HEK293 (cell line): Measurements from ENCODE around the gene FAM149B1.

ENCODE experiments used
- ATF2 ChIP-seq: fragments of 450-650 bp; formaldehyde crosslinking; IDR thresholded peaks from 2 replicates; pipeline ENCODE4 v1.5.1; 2016; ENCODE audit warnings: missing biosample characterization, missing genetic modification characterization, low read depth
- GFI1B ChIP-seq: fragments of 450-650 bp; formaldehyde crosslinking; IDR thresholded peaks from 2 replicates; pipeline ENCODE4 v1.5.1; 2016; ENCODE audit warnings: missing biosample characterization, missing genetic modification characterization
- GLI2 ChIP-seq: fragments of 450-650 bp; formaldehyde crosslinking; IDR thresholded peaks from 2 replicates; pipeline ENCODE4; 2017; ENCODE audit warnings: missing biosample characterization, missing genetic modification characterization, low read depth, borderline replicate concordance
- GLIS1 ChIP-seq: fragments of 450-650 bp; formaldehyde crosslinking; IDR thresholded peaks from 2 replicates; pipeline ENCODE4 v1.5.1; 2016; ENCODE audit warnings: missing biosample characterization, missing genetic modification characterization
- KLF17 ChIP-seq: fragments of 450-650 bp; formaldehyde crosslinking; IDR thresholded peaks from 2 replicates; pipeline ENCODE4 v1.5.1; 2016; ENCODE audit warnings: missing biosample characterization, missing genetic modification characterization
- KLF7 ChIP-seq: fragments of 450-650 bp; formaldehyde crosslinking; IDR thresholded peaks from 2 replicates; pipeline ENCODE4 v1.5.1; 2016; ENCODE audit warnings: missing biosample characterization, missing genetic modification characterization, borderline replicate concordance
- MZF1 ChIP-seq: fragments of 450-650 bp; formaldehyde crosslinking; IDR thresholded peaks from 2 replicates; pipeline ENCODE4 v1.5.1; 2017; ENCODE audit warnings: missing biosample characterization, missing genetic modification characterization, borderline replicate concordance
- OVOL3 ChIP-seq: fragments of 450-650 bp; formaldehyde crosslinking; IDR thresholded peaks from 2 replicates; pipeline ENCODE4 v1.5.1; 2016; ENCODE audit warnings: missing biosample characterization, missing genetic modification characterization
- PBX3 ChIP-seq: sonication (generic); formaldehyde crosslinking; IDR thresholded peaks from 2 replicates; pipeline ENCODE4 v1.8.1; 2022; ENCODE audit warnings: mild to moderate bottlenecking, moderate library complexity, missing genetic modification reagents
- PRDM10 ChIP-seq: fragments of 450-650 bp; formaldehyde crosslinking; IDR thresholded peaks from 2 replicates; pipeline ENCODE4 v1.5.1; 2016; ENCODE audit warnings: missing biosample characterization, missing genetic modification characterization
- REST ChIP-seq: fragments of 450-650 bp; formaldehyde crosslinking; IDR thresholded peaks from 2 replicates; pipeline ENCODE4 v1.5.1; 2016; ENCODE audit warnings: missing biosample characterization, missing genetic modification characterization
- SCRT1 ChIP-seq: fragments of 450-650 bp; formaldehyde crosslinking; IDR thresholded peaks from 2 replicates; pipeline ENCODE4 v1.5.1; 2016; ENCODE audit warnings: missing biosample characterization, missing genetic modification characterization, borderline replicate concordance
- TRIM28 ChIP-seq: IDR thresholded peaks from 2 replicates; pipeline ENCODE4 v1.6.1; 2011; ENCODE audit warnings: low read length, control low read depth, borderline replicate concordance
- WT1 ChIP-seq: fragments of 450-650 bp; formaldehyde crosslinking; IDR thresholded peaks from 2 replicates; pipeline ENCODE4 v1.5.1; 2016; ENCODE audit warnings: missing biosample characterization, missing genetic modification characterization
- ZBTB48 ChIP-seq: fragments of 450-650 bp; formaldehyde crosslinking; IDR thresholded peaks from 2 replicates; pipeline ENCODE4 v1.5.1; 2016; ENCODE audit warnings: missing biosample characterization, missing genetic modification characterization
- ZFP37 ChIP-seq: fragments of 450-650 bp; formaldehyde crosslinking; IDR thresholded peaks from 2 replicates; pipeline ENCODE4 v1.5.1; 2016; ENCODE audit warnings: missing biosample characterization, missing genetic modification characterization
- ZNF239 ChIP-seq: fragments of 450-650 bp; formaldehyde crosslinking; IDR thresholded peaks from 2 replicates; pipeline ENCODE4 v1.5.1; 2016; ENCODE audit warnings: missing biosample characterization, missing genetic modification characterization
- ZNF501 ChIP-seq: fragments of 450-650 bp; formaldehyde crosslinking; IDR thresholded peaks from 2 replicates; pipeline ENCODE4 v1.5.1; 2016; ENCODE audit warnings: missing biosample characterization, missing genetic modification characterization
- ZNF549 ChIP-seq: fragments of 450-650 bp; IDR thresholded peaks from 2 replicates; pipeline ENCODE4 v1.5.1; 2018; ENCODE audit warnings: missing biosample characterization, missing genetic modification characterization, mild to moderate bottlenecking, inconsistent platforms, moderate library complexity
- ZNF600 ChIP-seq: fragments of 450-650 bp; formaldehyde crosslinking; IDR thresholded peaks from 2 replicates; pipeline ENCODE4 v1.5.1; 2016; ENCODE audit warnings: missing biosample characterization, missing genetic modification characterization
- ZNF76 ChIP-seq: fragments of 450-650 bp; formaldehyde crosslinking; IDR thresholded peaks from 2 replicates; pipeline ENCODE4; 2016; ENCODE audit warnings: low read depth, missing biosample characterization, missing genetic modification characterization, borderline replicate concordance
- ZNF768 ChIP-seq: fragments of 450-650 bp; formaldehyde crosslinking; IDR thresholded peaks from 2 replicates; pipeline ENCODE4 v1.5.1; 2018; ENCODE audit warnings: missing biosample characterization, mild to moderate bottlenecking, missing genetic modification characterization
- ZNF776 ChIP-seq: fragments of 450-650 bp; formaldehyde crosslinking; IDR thresholded peaks from 2 replicates; pipeline ENCODE4 v1.5.0; 2017; ENCODE audit warnings: missing biosample characterization, missing genetic modification characterization, borderline replicate concordance
- ZXDB ChIP-seq: fragments of 450-650 bp; formaldehyde crosslinking; IDR thresholded peaks from 2 replicates; pipeline ENCODE4 v1.5.1; 2016; ENCODE audit warnings: missing biosample characterization, missing genetic modification characterization

FAM149B1 gene

GRCh38 chr10:73252445-73253224 lies 84.7 kb downstream of the FAM149B1 start, which contains the start of gene MRPS16 (continued):
- TF ChIP-seq GFI1B (tag by site-specific recombination) (no peak), ZNF768 (no peak), PRDM10 (peak; percentile 36; the same call in 1 of the 2 replicates), ZNF239 (tag by site-specific recombination) (no peak), OVOL3 (tag by site-specific recombination) (peak; percentile 91), ZNF600 (tag by site-specific recombination) (peak; percentile 89), ATF2 (tag by site-specific recombination) (no peak), ZBTB48 (tag by site-specific recombination) (peak; percentile 97), ZXDB (tag by site-specific recombination) (peak; percentile 91), GLI2 (no peak), ZNF549 (tag by site-specific recombination) (no peak), ZNF501 (tag by site-specific recombination) (peak; percentile 76; the same call in 1 of the 2 replicates), GLIS1 (tag by site-specific recombination) (peak; percentile 44), WT1 (tag by site-specific recombination) (peak; percentile 9; the same call in 1 of the 2 replicates), REST (tag by site-specific recombination) (peak; percentile 80), ZNF76 (tag by site-specific recombination) (peak; percentile 99), PBX3 (CRISPR knock-in tag) (peak; percentile 73; the same call in 1 of the 2 replicates), MZF1 (tag by site-specific recombination) (peak; percentile 77), TRIM28 (peak; percentile 93), KLF17 (peak; percentile 90), ZFP37 (tag by site-specific recombination) (peak; percentile 75), ZNF776 (no peak), SCRT1 (tag by site-specific recombination) (no peak), KLF7 (tag by site-specific recombination) (peak; percentile 73; the same call in 1 of the 2 replicates)
